Hepatocyte (in vitro differentiated cells): ENCODE results near the gene PGGHG.

Experiments
- EZH2 ChIP-seq: fragments of 200-600 bp; sonication (generic); IDR thresholded peaks from 2 replicates; pipeline ENCODE4 v1.6.1; 2016; ENCODE audit warnings: antibody characterized with exemption, mild to moderate bottlenecking, borderline replicate concordance
- EZH2phosphoT487 ChIP-seq: fragments of 200-600 bp; sonication (generic); IDR thresholded peaks from one replicate; pipeline ENCODE4 v1.6.1; 2018; ENCODE audit warnings: antibody characterized with exemption, mild to moderate bottlenecking, low read depth, moderate library complexity; ENCODE audit not compliant: unreplicated experiment, severe bottlenecking
- TF ChIP-seq, protein P1 (sequence below): fragments of 200-600 bp; sonication (generic); IDR thresholded peaks from 2 replicates; pipeline ENCODE4 v1.5.1; 2016; ENCODE audit warnings: antibody characterized with exemption, mild to moderate bottlenecking; ENCODE audit not compliant: poor library complexity

DNA sequence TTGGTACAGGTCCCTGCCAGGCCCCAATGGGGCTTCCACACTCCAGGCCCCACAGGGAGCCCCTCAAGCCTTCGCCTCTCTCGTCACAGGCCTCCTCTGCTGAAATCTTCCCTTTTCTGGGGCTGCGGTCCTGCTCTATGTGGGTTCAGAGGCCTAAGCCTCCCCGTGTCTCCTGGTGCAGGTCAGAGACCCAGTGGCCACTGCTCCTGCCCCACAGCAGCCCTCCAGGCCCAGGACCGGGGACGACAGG is 37.6 kb downstream of the PGGHG start:
- TF ChIP-seq, protein P1, sequence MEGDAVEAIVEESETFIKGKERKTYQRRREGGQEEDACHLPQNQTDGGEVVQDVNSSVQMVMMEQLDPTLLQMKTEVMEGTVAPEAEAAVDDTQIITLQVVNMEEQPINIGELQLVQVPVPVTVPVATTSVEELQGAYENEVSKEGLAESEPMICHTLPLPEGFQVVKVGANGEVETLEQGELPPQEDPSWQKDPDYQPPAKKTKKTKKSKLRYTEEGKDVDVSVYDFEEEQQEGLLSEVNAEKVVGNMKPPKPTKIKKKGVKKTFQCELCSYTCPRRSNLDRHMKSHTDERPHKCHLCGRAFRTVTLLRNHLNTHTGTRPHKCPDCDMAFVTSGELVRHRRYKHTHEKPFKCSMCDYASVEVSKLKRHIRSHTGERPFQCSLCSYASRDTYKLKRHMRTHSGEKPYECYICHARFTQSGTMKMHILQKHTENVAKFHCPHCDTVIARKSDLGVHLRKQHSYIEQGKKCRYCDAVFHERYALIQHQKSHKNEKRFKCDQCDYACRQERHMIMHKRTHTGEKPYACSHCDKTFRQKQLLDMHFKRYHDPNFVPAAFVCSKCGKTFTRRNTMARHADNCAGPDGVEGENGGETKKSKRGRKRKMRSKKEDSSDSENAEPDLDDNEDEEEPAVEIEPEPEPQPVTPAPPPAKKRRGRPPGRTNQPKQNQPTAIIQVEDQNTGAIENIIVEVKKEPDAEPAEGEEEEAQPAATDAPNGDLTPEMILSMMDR = no peak
- TF ChIP-seq EZH2 (no peak), EZH2phosphoT487 (no peak)
